Esophagus muscularis mucosa (tissue), 3 donors: Measurements from ENCODE around the gene MITF.

Experiments
- CTCF ChIP-seq, 3 experiments: fragments of 200-600 bp in 2 of 3; fragments of 450-650 bp in 1 of 3; sonication (generic) in 2 of 3; IDR thresholded peaks; one replicate each; pipeline ENCODE4 v1.5.1; 2017 to 2019; ENCODE audit warnings: antibody characterized with exemption in 3 of 3, mild to moderate bottlenecking in 2 of 3, moderate library complexity in 1 of 3
- EP300 ChIP-seq: sonication (generic); formaldehyde crosslinking; IDR thresholded peaks from one replicate; pipeline ENCODE4 v1.6.1; 2017; ENCODE audit warnings: antibody characterized with exemption

- TF ChIP-seq CTCF (IDR thresholded peaks at IDR 0.05): no peak
- no peak for TF ChIP-seq EP300
These were observed 248.6 kb downstream of the MITF start for GRCh38 chr3:69987833-69988232.
